Measurements from ENCODE around the gene FBXO46. TPM values are rescaled to one million over a fixed set of nuclear protein-coding genes. Genes with fewer than 3 reads are reported as not detected.

FBXO46 gene
- total RNA-seq, 8 experiments from 2014 or later: 6.4 to 24.3 (median 8.9) TPM

Other genes starting within 250 kb of the FBXO46 start
- gene RTN2, start 233.8 kb downstream of the FBXO46 start, total RNA-seq: 10 to 100 TPM in 7 of 8 experiments, 1 to 10 TPM in 1; 3.6 to 44.6 (median 25.0) TPM
- gene PPM1N, start 232.5 kb downstream of the FBXO46 start, total RNA-seq: 1 to 10 TPM in 5 of 8 experiments, under 1 TPM in 3; 0.64 to 4.6 (median 1.2) TPM
- gene VASP, start 223.4 kb downstream of the FBXO46 start, total RNA-seq: 10 to 100 TPM; 11.6 to 52.1 (median 23.7) TPM
- 10 to 100 TPM in 1 of 8 experiments, 1 to 10 TPM in 7; 3.0 to 10.2 (median 6.4) TPM for gene OPA3, start 146.1 kb downstream of the FBXO46 start, total RNA-seq
- gene GPR4, start 128.7 kb downstream of the FBXO46 start, total RNA-seq: under 1 TPM in 7 of 8 experiments, not detected in 1; 0.05 to 0.85 (median 0.35) TPM
- gene EML2, start 91.5 kb downstream of the FBXO46 start, total RNA-seq: 10 to 100 TPM; 11.7 to 49.2 (median 24.6) TPM
- 1 to 10 TPM in 6 of 8 experiments, under 1 TPM in 2; 0.20 to 8.7 (median 3.9) TPM for gene GIPR, start 62.7 kb downstream of the FBXO46 start, total RNA-seq
- 100 to 1,000 TPM; 501 to 723 (median 595) TPM for gene SNRPD2, start 38.9 kb downstream of the FBXO46 start, total RNA-seq
- gene QPCTL, start 38.2 kb downstream of the FBXO46 start, total RNA-seq: 10 to 100 TPM in 1 of 8 experiments, 1 to 10 TPM in 7; 3.7 to 18.1 (median 6.4) TPM
- under 1 TPM in 2 of 8 experiments, not detected in 6; 0.09 to 0.24 TPM for gene MEIOSIN, start 2.5 kb upstream of the FBXO46 start, total RNA-seq
- gene SIX5, start 38.4 kb upstream of the FBXO46 start, total RNA-seq: 10 to 100 TPM in 1 of 8 experiments, 1 to 10 TPM in 7; 2.5 to 12.9 (median 5.5) TPM
- 10 to 100 TPM; 18.8 to 41.5 (median 26.9) TPM for gene DMPK, start 51.6 kb upstream of the FBXO46 start, total RNA-seq
- 10 to 100 TPM; 16.5 to 50.5 (median 32.9) TPM for gene DMWD, start 61.9 kb upstream of the FBXO46 start, total RNA-seq
- under 1 TPM in 6 of 8 experiments, not detected in 2; 0.18 to 0.76 (median 0.21) TPM for gene RSPH6A, start 84.4 kb upstream of the FBXO46 start, total RNA-seq
- 10 to 100 TPM; 22.2 to 87.8 (median 39.2) TPM for gene SYMPK, start 132.3 kb upstream of the FBXO46 start, total RNA-seq
- gene FOXA3, start 133.4 kb upstream of the FBXO46 start, total RNA-seq: under 1 TPM in 6 of 8 experiments, not detected in 2; 0.13 to 0.84 (median 0.42) TPM
- gene IRF2BP1, start 155.2 kb upstream of the FBXO46 start, total RNA-seq: 10 to 100 TPM; 10.4 to 20.5 (median 18.7) TPM
- gene MYPOP, start 171.7 kb upstream of the FBXO46 start, total RNA-seq: 1 to 10 TPM; 2.1 to 6.1 (median 2.6) TPM
- gene NANOS2, start 183.9 kb upstream of the FBXO46 start, total RNA-seq: under 1 TPM in 3 of 8 experiments, not detected in 5; 0.05 to 0.85 (median 0.18) TPM
- 10 to 100 TPM in 4 of 8 experiments, 1 to 10 TPM in 1, under 1 TPM in 3; 0.09 to 23.5 (median 11.0) TPM for gene NOVA2, start 243.0 kb upstream of the FBXO46 start, total RNA-seq